Measurements from ENCODE around the gene ACVR1.
"Not testable (repeated sequence)": the region's sequence is repeated elsewhere in the genome, so short reads cannot be mapped to it uniquely, and the experiment has no call there.

ACVR1 gene

GRCh38 chr2:157893611-157894010 lies 17.5 kb upstream of the ACVR1 start:
- no peak for DNase-seq (ENCODE audit: low spot score)

GRCh38 chr2:157891643-157892041 lies 15.5 kb upstream of the ACVR1 start:
- DNase-seq (ENCODE audit: low spot score) = no peak

- DNase-seq (ENCODE audit: low spot score) = no peak
Observed at GRCh38 chr2:157890969-157891642, 15.0 kb upstream of the ACVR1 start.

- no peak for DNase-seq (ENCODE audit: low spot score)
Observed at GRCh38 chr2:157887946-157888345, 11.8 kb upstream of the ACVR1 start.

- DNase-seq (ENCODE audit: low spot score) = not testable (repeated sequence)
Observed at GRCh38 chr2:157884533-157884932, 8.4 kb upstream of the ACVR1 start.

GRCh38 chr2:157880927-157881326 lies 4.8 kb upstream of the ACVR1 start:
- no peak for DNase-seq (ENCODE audit: low spot score)

- no peak for DNase-seq (ENCODE audit: low spot score)
Observed at GRCh38 chr2:157877761-157878400, 1.8 kb upstream of the ACVR1 start.

GRCh38 chr2:157876786-157877138 lies 632 bp upstream of the ACVR1 start:
- DNase-seq (ENCODE audit: low spot score) = no peak

- peak; percentile 39 for DNase-seq (ENCODE audit: low spot score)
Observed at GRCh38 chr2:157875641-157876065, 477 bp downstream of the ACVR1 start.

GRCh38 chr2:157874997-157875640 lies 1.0 kb downstream of the ACVR1 start:
- peak; percentile 16 for DNase-seq (ENCODE audit: low spot score)

GRCh38 chr2:157874348-157874747 lies 1.8 kb downstream of the ACVR1 start:
- DNase-seq (ENCODE audit: low spot score) = no peak

- DNase-seq (ENCODE audit: low spot score) = no peak
Observed at GRCh38 chr2:157872791-157873190, 3.3 kb downstream of the ACVR1 start.

- DNase-seq (ENCODE audit: low spot score) = no peak
Observed at GRCh38 chr2:157871415-157871814, 4.7 kb downstream of the ACVR1 start.

- no peak for DNase-seq (ENCODE audit: low spot score)
Observed at GRCh38 chr2:157868993-157869392, 7.1 kb downstream of the ACVR1 start.

- no peak for DNase-seq (ENCODE audit: low spot score)
Observed at GRCh38 chr2:157867703-157868102, 8.4 kb downstream of the ACVR1 start.

- DNase-seq (ENCODE audit: low spot score) = no peak
Observed at GRCh38 chr2:157866666-157867642, 9.2 kb downstream of the ACVR1 start.

- DNase-seq (ENCODE audit: low spot score) = no peak
Observed at GRCh38 chr2:157866202-157866601, 9.9 kb downstream of the ACVR1 start.

GRCh38 chr2:157864857-157865430 lies 11.2 kb downstream of the ACVR1 start:
- no peak for DNase-seq (ENCODE audit: low spot score)

GRCh38 chr2:157858846-157859245 lies 17.3 kb downstream of the ACVR1 start:
- no peak for DNase-seq (ENCODE audit: low spot score)

GRCh38 chr2:157857881-157858280 lies 18.2 kb downstream of the ACVR1 start:
- DNase-seq (ENCODE audit: low spot score) = no peak

- no peak for DNase-seq (ENCODE audit: low spot score)
Observed at GRCh38 chr2:157856187-157856515, 20.0 kb downstream of the ACVR1 start.

GRCh38 chr2:157853820-157854219 lies 22.3 kb downstream of the ACVR1 start:
- DNase-seq (ENCODE audit: low spot score) = no peak

All from HuH-7 (cell line).